ENCODE results near the gene FOLR3. TPM values are rescaled to one million over a fixed set of nuclear protein-coding genes. Genes with fewer than 3 reads are reported as not detected.
"Not testable (repeated sequence)": the region's sequence is repeated elsewhere in the genome, so short reads cannot be mapped to it uniquely, and the experiment has no call there.

FOLR3 gene
- total RNA-seq, 2 experiments from 2014 or later: not detected

- BruUV-seq (replicated peaks): no TSS peak
- intact Hi-C loops (cut with micrococcal nuclease; ENCODE audit: unreplicated experiment): no loop called here
- CTCF ChIA-PET (ENCODE audit: unreplicated experiment): no interaction called here
Observed at GRCh38 chr11:72146625-72147024, 11.1 kb downstream of the FOLR3 start.

GRCh38 chr11:72150882-72151281 is 15.4 kb downstream of the FOLR3 start:
- ChIA-PET CTCF (ENCODE audit: unreplicated experiment) (no interaction called here), POLR2A (no interaction called here)

More at GRCh38 chr11:72146625-72147024, 11.1 kb downstream of the FOLR3 start:
- no peak for DNase-seq (ENCODE audit: low spot score)
- no peaks in the 10 kb centered on the region for H3K36me3 ChIP-seq (ENCODE audit: insufficient read depth, low read length)
- H3K27ac ChIP-seq (ENCODE audit: low read depth, low read length, poor library complexity, severe bottlenecking): no peak overlapping the region
- no peaks in the 10 kb centered on the region for H3K79me2 ChIP-seq (ENCODE audit: insufficient read depth, low read depth, low read length)
- H3K4me1 ChIP-seq (ENCODE audit: insufficient read depth, low read length, poor library complexity, severe bottlenecking): no peaks in the 10 kb centered on the region
- no peak overlapping the region for H3K4me2 ChIP-seq (ENCODE audit: low read length)
- POLR2A ChIA-PET: no interaction called here
- no peaks in the 10 kb centered on the region for H3K9me3 ChIP-seq (ENCODE audit: low read length)
- H4K20me1 ChIP-seq (ENCODE audit: insufficient read depth, low read length): no peaks in the 10 kb centered on the region
- H2AFZ ChIP-seq (ENCODE audit: low read length): no peak overlapping the region
- no peaks in the 10 kb centered on the region for H3K9me2 ChIP-seq (ENCODE audit: insufficient read depth, low read length)
- no peak for TF ChIP-seq EZH2phosphoT487 (IDR thresholded peaks at IDR 0.05; ENCODE audit: borderline replicate concordance, low read depth, low read length)
- no peak for TF ChIP-seq CTCF (conservative IDR thresholded peaks at IDR 0.05; ENCODE audit: low read length)
- H3K4me3 ChIP-seq (ENCODE audit: low read depth, low read length, poor library complexity, severe bottlenecking): no peak overlapping the region

GRCh38 chr11:72153874-72154273 is 18.3 kb downstream of the FOLR3 start:
- H3K4me1 ChIP-seq (ENCODE audit: insufficient read depth, low read length, poor library complexity, severe bottlenecking); H3K79me2 ChIP-seq (ENCODE audit: insufficient read depth, low read depth, low read length); H3K4me2 ChIP-seq (ENCODE audit: low read length); DNase-seq (ENCODE audit: low spot score); H2AFZ ChIP-seq (ENCODE audit: low read length); H3K27ac ChIP-seq (ENCODE audit: low read depth, low read length, poor library complexity, severe bottlenecking); H3K4me3 ChIP-seq (ENCODE audit: low read depth, low read length, poor library complexity, severe bottlenecking); POLR2A ChIA-PET; CTCF ChIA-PET (ENCODE audit: unreplicated experiment); H4K20me1 ChIP-seq (ENCODE audit: insufficient read depth, low read length); intact Hi-C loops (cut with micrococcal nuclease; ENCODE audit: unreplicated experiment); H3K36me3 ChIP-seq (ENCODE audit: insufficient read depth, low read length); H3K9me2 ChIP-seq (ENCODE audit: insufficient read depth, low read length); H3K9me3 ChIP-seq (ENCODE audit: low read length); BruUV-seq (replicated peaks): not testable (repeated sequence)

More at GRCh38 chr11:72150882-72151281, 15.4 kb downstream of the FOLR3 start:
- H3K4me2 ChIP-seq (ENCODE audit: low read length): no peak overlapping the region
- H3K27ac ChIP-seq (ENCODE audit: low read depth, low read length, poor library complexity, severe bottlenecking): no peak overlapping the region
- no peak for DNase-seq (ENCODE audit: low spot score)
- no peaks in the 10 kb centered on the region for H3K9me2 ChIP-seq (ENCODE audit: insufficient read depth, low read length)
- no peak overlapping the region for H3K4me3 ChIP-seq (ENCODE audit: low read depth, low read length, poor library complexity, severe bottlenecking)
- no peak overlapping the region for H2AFZ ChIP-seq (ENCODE audit: low read length)
- H3K79me2 ChIP-seq (ENCODE audit: insufficient read depth, low read depth, low read length): no peaks in the 10 kb centered on the region
- no peaks in the 10 kb centered on the region for H3K9me3 ChIP-seq (ENCODE audit: low read length)
- intact Hi-C loops (cut with micrococcal nuclease; ENCODE audit: unreplicated experiment): no loop called here
- H3K36me3 ChIP-seq (ENCODE audit: insufficient read depth, low read length): no peaks in the 10 kb centered on the region
- no peaks in the 10 kb centered on the region for H3K4me1 ChIP-seq (ENCODE audit: insufficient read depth, low read length, poor library complexity, severe bottlenecking)
- H4K20me1 ChIP-seq (ENCODE audit: insufficient read depth, low read length): no peaks in the 10 kb centered on the region
- TF ChIP-seq CTCF (conservative IDR thresholded peaks at IDR 0.05; ENCODE audit: low read length) (no peak), EZH2phosphoT487 (IDR thresholded peaks at IDR 0.05; ENCODE audit: borderline replicate concordance, low read depth, low read length) (no peak)
- BruUV-seq (replicated peaks): no TSS peak
